Astrocyte (in vitro differentiated cells and primary cell): ENCODE data around the gene ANKRD30A.

Experiments used
- CTCF ChIP-seq: IDR thresholded peaks from 2 replicates; pipeline ENCODE4 v1.5.1; 2011; ENCODE audit warnings: low read depth, mild to moderate bottlenecking, inconsistent platforms, low read length, moderate library complexity; ENCODE audit not compliant: insufficient read depth
- EZH2 ChIP-seq: IDR thresholded peaks from 2 replicates; pipeline ENCODE4 v1.6.1; 2012; ENCODE audit warnings: mild to moderate bottlenecking, low read length, inconsistent platforms; ENCODE audit not compliant: insufficient read depth

GRCh38 chr10:37263304-37263703 is 137.9 kb downstream of the ANKRD30A start:
- TF ChIP-seq CTCF (no peak), EZH2 (no peak)
